Activated CD8-positive, alpha-beta memory T cell treated with anti-CD3 and anti-CD28 coated beads, Interleukin-2, amount 50 U/mL, for 1 hour (primary cell): ENCODE measurements around the gene SMG6.
"Not testable (repeated sequence)": the region's sequence is repeated elsewhere in the genome, so short reads cannot be mapped to it uniquely, and the experiment has no call there.

Source experiments
- DNase-seq: peaks from one replicate; pipeline ENCODE4 v3.0.0-alpha.2; 2020; ENCODE audit errors: extremely low read depth

The SMG6 gene

GRCh38 chr17:2304931-2305330, 1.3 kb upstream of the SMG6 start:
- no peak for DNase-seq

GRCh38 chr17:2302778-2303203, 794 bp downstream of the SMG6 start:
- no peak for DNase-seq

GRCh38 chr17:2299756-2300155, 3.8 kb downstream of the SMG6 start:
- no peak for DNase-seq

GRCh38 chr17:2299136-2299535, 4.4 kb downstream of the SMG6 start:
- no peak for DNase-seq

GRCh38 chr17:2297023-2297422, 6.6 kb downstream of the SMG6 start:
- no peak for DNase-seq

- DNase-seq, result no peak
Measured at GRCh38 chr17:2295575-2295974, 8.0 kb downstream of the SMG6 start.

- no peak for DNase-seq
Measured at GRCh38 chr17:2292100-2292499, 11.5 kb downstream of the SMG6 start.

- no peak for DNase-seq
Measured at GRCh38 chr17:2289878-2290478, 13.6 kb downstream of the SMG6 start.

- no peak for DNase-seq
Measured at GRCh38 chr17:2283302-2283701, 20.3 kb downstream of the SMG6 start.

GRCh38 chr17:2282297-2282873, 21.2 kb downstream of the SMG6 start:
- no peak for DNase-seq

- no peak for DNase-seq
Measured at GRCh38 chr17:2279707-2280106, 23.9 kb downstream of the SMG6 start.

GRCh38 chr17:2277429-2278170, 26.0 kb downstream of the SMG6 start:
- DNase-seq, result no peak

GRCh38 chr17:2275722-2276121, 27.9 kb downstream of the SMG6 start:
- DNase-seq, result no peak

- DNase-seq, result no peak
Measured at GRCh38 chr17:2274414-2274813, 29.2 kb downstream of the SMG6 start.

- DNase-seq, result no peak
Measured at GRCh38 chr17:2271985-2272702, 31.4 kb downstream of the SMG6 start.

GRCh38 chr17:2267354-2267753, 36.2 kb downstream of the SMG6 start:
- no peak for DNase-seq

- DNase-seq, result no peak
Measured at GRCh38 chr17:2266865-2267228, 36.7 kb downstream of the SMG6 start.

GRCh38 chr17:2266045-2266864, 37.3 kb downstream of the SMG6 start:
- DNase-seq, result peak; percentile 89

GRCh38 chr17:2265166-2265565, 38.4 kb downstream of the SMG6 start:
- DNase-seq, result not testable (repeated sequence)

- no peak for DNase-seq
Measured at GRCh38 chr17:2264067-2264860, 39.3 kb downstream of the SMG6 start.
